ENCODE data around the gene PCNX1.
"Not testable (repeated sequence)": the region's sequence is repeated elsewhere in the genome, so short reads cannot be mapped to it uniquely, and the experiment has no call there.

Gene PCNX1

DNA sequence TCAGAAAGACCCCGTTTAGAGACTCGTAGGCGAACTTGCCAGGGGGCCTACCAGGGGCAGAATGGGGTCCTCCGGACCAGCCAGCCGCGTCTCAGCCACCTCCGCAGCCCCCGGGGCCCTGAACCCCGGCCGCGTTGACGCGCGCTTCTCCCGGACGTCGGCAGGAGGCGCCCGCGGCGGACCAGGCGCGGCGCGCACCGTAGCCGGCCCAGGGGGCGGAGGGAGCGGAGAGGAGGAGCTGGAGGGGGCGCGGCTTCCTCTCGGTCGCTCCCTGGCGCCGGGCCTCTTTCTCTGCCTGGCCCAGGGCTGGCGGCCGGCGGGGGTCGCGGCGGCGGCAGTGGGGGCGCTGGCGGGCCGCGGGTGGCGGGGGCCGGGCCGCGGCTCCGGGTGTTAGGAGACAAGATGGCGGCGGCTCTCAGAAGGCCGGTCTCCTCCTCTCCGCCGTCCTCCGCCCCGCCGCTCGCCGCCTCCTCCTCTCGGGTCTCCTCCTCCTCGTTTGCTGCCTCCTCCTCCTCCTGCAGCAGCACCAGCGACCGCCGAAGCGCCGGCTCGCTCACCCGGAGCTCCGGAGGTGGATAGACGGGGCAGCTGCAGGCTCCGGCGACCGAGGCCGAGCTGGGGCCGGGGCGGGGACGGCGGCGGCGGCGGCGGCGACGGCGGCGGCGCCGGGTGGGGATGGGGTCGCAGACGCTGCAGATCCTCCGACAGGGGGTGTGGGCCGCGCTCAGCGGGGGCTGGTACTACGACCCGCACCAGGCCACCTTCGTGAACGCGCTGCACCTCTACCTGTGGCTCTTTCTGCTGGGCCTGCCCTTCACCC is at the start of gene PCNX1:
Gene PCNX1 (plus strand): TSS at position 284 of the 820 bp plus-strand sequence. CDS start 392 bp downstream, at position 676.
- peak; percentile 84 for DNase-seq

DNA sequence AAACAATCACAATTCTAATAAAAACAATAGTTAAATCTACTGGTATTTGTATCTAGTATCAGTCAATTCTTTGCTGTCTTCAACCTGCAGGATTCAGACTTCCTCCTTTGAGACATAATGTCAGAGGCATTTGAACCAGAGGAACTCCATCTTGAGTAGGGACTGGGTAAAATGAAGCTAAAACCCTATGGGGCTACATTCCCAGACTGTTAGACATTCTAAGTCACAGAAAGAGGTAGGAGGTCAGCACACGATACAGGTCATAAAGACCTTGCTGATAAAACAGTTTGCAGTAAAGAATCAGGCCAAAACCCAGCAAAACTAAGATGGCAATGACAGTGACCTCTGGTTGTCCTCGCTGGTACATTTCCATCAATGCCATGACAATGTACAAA is 49.8 kb upstream of the PCNX1 start:
- DNase-seq = no peak

DNA sequence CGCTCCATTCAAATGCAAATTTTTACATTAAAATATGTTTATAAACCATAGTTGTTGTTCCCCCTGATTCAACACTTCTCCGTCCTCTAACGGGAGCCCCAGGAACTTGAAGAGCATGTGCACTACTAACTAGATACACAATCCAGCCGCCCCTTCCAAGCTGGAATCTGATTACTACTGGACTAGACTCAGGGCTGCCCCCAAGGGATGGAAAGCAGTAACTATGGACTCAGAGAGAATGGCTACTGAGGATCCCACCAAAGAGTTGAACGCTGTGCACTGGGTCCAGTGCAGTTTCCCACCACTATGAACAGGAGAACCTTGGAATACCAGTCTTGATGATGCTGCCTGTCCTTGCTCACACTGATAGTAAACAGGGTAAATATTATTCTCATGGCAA is 48.6 kb upstream of the PCNX1 start:
- no peak for DNase-seq

DNA sequence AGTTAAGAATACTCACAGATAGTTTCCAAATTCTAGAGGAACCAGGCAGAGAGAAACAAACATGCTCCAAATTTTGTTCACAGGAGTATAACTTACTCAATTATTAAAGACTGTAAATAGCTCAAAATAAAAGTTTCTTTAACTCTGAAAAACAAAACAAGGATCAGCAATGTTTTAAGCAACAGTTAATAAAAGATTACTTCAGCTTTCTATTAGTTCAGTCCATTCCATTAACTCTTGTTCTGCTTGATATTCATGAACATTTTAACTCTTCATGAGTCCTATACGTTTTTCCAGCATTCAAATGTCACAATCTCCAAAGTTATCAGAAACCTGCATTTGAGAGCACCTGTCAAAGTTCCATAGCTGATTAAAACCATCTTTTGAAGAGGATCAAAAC is 40.3 kb upstream of the PCNX1 start:
- not testable (repeated sequence) for DNase-seq

DNA sequence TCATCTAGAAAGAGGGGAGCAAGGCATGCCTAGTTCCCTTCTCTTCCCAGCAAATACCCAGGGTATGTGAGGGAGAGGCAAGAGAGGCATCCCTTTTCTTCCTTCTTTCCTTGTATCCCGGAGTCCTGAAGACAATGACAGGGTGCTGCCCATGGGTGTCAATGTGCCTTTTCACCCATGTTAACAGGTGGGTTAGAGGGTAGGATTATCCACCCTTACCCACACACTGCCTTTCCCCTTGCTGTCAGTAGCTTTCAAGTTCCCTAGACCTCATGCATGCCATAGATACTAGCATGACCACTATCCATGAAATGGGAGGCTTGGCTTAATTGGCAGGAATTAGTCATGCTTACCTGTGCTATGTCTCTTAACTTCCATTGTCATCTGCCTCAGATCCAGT is 36.3 kb upstream of the PCNX1 start:
- DNase-seq = no peak

DNA sequence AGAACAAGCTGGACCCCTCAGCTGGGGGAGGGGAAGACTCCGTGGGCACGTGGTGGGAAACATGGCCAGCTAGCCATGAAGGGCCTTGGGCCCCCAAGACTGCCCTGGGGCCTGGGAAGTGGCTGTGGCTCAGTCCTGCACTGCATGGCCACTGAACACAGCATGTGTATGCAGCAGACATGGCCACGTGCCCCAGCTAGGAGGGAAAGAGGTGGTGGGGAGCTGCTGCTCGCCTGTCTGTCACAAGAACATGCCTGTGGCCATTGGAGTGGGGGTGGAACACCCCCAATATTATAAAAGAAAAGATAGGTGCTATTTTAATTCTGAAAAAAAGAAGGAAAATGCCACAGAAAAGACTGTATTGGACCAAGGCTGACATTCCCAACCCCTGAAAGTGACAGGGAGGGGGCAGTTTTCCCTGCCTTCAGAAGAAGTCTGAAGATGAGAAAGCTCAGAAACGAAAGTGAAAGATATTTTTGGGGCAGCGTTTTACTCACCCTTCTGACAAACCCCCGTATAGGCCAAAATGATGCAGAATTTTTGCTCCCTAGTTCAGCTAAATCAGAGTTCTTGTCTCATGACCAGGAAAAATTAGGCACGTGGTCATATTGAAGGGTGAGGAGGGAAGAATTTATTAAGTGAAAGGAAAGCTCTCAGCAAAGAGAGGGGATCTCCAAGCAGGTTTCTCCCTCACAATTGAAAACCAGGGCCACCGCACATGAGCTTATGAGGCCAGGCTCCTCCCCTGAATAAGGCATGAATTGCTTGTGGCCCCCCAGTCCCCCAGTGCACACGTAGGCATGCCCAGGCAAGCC is 35.2 kb upstream of the PCNX1 start:
- DNase-seq = no peak

DNA sequence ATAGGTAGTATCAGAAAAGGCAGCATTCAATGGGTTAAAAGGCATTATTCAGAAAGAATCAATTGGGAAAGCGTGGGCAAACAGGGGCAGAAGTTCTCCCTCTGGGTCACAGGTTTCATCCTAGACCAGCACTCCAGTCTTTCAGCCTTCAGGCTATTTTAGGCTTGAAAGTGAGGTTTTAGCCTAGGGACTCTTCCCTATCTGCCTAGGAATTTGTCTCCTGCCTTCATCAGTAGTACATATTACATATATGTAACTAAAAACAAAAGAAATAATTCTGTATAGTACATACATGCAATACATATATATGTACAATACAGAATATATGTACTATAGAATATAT is 34.6 kb upstream of the PCNX1 start:
- DNase-seq = no peak

DNA sequence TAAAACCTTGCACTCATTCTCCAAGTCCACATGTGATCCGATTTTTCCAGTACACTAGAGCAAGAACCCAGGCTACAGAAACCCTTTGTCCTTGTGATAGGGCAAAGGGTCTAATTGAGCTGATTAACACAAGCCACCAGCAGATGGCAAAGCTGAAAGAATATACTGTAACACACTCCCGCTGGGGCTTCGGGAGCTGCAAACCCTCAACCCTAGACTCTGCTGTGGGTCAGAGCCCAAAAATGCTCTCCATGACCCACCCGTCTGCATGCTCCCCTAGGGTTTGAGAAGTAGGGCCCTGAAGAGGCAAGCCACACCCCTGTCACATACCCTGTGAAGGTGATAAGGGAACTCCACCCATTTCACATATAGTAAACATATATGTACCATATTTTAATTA is 33.6 kb upstream of the PCNX1 start:
- no peak for DNase-seq

DNA sequence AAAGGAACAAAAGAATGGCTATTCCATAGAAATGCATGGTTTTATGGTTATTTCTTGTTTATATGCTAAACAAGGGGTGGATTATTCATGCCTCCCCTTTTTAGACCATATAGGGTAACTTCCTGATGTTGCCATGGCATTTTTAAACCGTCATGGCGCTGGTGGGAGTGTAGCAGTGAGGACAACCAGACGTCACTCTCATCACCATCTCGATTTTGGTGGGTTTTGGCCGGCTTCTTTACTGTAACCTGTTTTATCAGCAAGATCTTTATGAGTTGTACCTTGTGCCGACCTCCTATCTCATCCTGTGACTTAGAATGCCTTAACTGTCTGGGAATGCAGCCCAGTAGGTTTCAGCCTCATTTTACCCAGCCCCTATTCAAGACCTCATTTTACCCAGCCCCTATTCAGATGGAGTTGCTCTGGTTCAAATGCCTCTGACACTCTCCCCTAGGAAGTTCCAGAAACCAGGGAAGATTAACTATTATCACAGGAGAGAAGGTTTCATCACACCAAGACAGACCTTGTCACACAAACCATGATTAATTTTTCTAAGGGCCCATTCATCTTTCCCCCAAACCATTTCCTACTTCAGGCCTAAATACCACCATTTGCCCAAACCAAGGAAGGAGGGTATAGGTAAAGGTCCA is 31.3 kb upstream of the PCNX1 start:
- DNase-seq = not testable (repeated sequence)

DNA sequence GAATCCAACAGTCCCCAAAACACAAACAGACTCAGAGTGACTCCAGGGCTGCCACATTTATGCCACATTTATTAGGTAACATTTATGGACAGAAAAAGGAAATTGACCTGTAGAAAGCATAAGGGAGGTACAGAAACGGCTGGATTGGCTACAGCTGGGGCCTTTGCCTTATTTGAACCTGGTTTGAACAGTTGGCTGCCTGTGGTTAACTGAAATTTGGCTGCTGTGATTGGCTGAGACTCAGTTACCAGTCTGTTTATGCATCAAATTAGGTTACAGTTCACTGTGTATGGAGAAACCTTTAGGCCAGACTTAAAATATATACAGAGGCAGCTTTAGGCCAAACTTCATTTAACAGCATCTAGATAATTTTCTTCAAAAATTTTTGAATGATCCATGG is 27.8 kb upstream of the PCNX1 start:
- no peak for DNase-seq

DNA sequence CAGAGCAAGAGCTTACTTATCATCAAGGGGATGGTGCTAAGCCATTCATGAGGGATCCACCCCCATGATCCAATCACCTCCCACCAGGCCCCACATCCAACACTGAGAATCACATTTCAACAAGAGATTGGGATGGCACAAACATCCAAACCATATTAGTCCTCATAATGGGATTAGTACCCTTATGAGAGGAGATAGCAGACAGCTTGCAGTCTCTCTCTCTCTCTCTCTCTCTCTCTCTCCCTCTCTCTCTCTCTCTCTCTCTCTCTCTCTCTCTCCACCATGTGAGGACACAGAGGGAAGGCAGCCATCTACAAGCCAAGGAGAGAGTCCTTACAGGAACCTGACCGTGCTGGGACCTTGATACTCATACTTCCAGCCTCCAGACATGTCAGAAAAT is 26.4 kb upstream of the PCNX1 start:
- not testable (repeated sequence) for DNase-seq

DNA sequence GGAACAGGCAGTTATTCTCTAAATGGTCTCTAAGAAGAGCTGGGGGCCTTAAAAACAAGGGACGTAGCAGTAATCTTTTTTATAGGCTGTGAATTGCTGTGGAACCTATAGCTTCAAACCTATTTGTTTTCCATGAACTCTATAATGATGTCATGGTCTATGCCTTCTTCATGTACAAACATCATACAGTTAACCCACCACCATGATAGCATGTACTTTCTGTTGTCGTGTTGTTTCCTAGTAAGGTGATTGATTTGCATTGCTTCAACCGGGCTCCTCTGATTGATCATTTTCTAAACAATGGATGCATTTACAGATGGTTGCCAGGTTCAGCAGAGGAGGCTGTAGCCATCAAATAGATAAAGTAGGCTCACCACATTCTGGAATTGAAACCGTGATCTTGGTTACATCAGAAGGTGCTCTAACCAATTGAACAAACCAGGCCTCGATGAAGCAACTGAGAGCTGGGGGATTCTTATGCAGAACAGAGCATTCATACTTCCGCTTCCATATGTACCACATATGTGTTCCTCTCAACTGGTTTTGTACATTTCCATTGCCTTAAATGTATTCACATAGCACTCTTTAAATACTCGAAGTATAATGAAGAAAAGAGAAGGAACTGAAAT is 25.6 kb upstream of the PCNX1 start:
- DNase-seq = no peak

DNA sequence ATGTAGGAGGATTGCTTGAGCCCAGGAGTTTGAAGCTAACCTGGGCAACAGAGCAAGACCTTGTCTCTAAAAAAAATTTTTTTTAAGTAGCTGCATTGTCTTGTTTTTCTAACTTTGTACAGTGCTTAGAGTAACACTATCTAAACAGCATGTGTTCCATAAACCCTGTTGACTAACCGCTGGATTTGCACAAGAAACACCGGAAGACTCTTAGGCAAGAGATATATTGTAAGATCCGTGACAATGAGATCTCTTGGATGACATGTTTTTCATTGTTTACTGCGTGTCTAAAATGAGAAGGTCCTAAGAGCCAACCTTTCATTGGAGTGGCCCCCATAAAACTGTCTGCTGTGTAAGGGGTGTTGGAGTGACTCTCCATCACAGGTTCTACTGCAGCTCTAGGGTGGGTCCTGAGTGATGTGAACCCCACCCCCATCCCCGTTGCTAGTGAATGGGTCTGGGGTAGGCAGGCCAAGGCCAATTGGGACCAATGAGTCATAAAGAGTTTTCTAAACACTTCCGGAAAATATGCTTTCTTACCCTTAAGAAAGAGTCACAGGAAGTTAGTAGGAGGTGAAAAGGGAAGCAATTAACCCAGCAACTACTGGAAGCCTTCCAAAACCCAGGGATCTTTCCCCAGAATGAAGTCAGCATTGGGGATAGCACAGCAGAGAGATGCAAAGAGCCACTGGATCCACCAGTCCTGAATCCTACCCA is 24.3 kb upstream of the PCNX1 start:
- no peak for DNase-seq

DNA sequence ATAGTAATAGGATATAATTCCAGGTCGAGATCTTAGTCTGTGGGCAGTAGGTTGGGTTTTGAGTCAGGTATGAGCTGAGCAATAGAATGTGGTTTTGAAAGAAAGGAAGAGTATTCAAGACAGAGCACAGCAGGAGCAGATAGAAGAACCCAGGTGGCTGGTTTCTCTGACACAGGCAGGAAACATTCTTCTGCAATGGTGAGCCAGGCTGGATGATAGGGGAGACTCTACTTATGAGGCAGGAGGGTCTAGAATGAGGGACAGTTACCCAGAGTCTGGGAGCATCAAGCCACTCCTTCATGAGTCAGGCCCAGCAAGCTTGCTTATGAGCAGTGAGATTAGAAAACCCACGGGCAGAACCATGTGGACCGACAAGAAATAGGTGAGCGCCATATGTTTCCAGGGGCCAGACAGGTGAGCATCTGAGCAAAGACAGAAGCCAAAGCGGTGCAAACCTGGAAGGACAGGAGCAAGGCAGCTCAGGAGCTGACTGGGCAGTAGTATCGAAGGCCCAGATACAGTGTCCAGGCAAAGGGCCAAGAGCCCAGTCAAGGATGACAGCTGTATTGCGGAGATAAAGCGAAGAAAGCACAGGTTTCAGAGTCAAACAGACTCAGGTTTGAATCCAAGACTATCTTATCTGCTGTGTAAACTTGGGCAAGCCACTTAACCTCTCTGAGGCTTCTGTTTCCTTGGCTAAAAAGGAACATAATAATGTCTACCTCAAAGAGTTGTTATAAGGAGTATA is 22.5 kb upstream of the PCNX1 start:
- DNase-seq = no peak

DNA sequence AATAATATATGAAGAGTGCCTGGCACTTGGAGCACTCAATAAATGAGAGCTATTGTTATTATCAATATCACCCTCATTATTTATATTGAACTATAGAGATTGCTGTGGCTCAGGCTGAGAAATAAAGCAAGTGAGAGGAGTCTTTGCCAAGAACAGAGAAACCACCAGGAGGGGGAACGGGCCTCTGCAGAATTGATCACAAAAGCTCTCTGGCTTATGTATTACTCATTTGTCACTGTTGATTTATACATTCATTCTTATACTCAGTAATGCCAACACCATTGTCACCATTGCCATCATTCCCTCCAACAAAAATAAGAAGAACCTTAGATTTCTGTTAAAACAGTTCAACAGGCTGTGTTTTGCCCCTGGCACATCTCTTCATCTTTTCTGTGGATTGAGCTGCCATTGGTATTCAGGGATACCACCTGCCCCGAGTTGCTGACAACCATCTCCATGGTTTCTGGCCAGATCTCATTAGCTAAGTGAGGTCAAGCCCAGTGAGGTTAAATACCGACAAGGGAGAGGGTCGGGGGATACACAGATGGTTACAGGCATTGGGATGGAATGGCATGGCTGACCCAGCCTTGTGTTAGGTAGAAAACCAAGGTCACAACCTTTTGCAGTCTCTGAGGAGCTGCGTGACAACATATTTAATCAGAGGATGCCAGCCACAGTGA is 21.8 kb upstream of the PCNX1 start:
- no peak for DNase-seq

DNA sequence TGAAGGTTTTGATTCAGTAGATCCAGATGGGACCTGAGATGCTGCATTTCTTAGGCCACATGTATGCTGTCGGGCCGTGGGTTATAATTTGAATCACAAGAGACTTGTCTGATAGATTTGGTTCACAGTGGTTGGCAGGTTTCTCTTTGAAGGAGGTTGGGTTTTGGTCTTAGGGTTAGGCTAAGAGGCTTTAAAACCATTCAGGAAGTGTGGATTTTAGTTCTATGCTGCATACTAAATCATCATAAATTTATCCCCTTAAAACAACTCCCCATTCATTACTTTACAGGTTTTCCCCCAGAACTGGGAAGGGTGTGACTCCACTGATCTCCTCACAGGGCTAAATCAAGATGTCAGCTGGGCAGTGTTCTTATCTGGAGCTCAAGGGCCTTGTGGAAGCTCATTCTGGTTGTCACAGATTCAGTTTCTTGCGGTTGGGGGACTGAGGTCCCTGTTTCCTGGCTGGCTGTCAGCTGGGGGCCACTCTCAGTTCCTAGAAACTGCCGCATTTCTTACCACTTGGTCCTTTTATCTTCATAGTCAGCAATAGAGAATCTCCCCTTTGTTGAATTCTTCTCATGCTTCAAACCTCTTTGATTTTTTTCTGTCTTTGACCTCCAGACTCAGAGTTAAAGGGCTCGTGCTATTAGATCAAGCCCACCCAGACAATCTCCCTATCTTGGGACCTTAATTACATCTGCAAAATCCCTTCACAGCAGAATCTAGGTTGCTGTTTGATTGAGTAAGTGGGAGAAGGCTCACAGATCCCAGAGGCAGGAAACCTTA is 20.6 kb upstream of the PCNX1 start:
- no peak for DNase-seq

DNA sequence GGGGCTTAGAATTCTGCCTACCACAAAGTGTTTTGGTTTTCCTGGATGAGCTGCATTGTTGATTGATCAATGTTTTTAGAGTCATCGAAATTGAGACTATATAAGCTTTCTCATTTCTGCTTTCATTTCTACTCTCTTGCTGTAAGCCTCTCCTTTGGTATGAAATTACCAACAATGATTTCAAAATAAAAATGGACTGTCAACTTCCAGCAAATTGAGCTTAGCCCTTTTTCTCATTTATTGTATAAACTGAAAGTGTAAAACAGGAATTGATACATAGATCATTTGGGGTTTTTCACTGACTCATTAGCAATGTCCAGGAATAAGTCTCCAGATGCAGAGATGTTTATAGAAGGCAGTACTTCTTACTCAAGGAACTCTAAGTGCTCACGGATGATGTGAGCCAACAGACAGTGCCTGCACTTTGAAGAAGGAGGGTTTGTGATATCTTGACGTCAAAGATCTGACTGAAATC is 20.0 kb upstream of the PCNX1 start:
- no peak for DNase-seq

DNA sequence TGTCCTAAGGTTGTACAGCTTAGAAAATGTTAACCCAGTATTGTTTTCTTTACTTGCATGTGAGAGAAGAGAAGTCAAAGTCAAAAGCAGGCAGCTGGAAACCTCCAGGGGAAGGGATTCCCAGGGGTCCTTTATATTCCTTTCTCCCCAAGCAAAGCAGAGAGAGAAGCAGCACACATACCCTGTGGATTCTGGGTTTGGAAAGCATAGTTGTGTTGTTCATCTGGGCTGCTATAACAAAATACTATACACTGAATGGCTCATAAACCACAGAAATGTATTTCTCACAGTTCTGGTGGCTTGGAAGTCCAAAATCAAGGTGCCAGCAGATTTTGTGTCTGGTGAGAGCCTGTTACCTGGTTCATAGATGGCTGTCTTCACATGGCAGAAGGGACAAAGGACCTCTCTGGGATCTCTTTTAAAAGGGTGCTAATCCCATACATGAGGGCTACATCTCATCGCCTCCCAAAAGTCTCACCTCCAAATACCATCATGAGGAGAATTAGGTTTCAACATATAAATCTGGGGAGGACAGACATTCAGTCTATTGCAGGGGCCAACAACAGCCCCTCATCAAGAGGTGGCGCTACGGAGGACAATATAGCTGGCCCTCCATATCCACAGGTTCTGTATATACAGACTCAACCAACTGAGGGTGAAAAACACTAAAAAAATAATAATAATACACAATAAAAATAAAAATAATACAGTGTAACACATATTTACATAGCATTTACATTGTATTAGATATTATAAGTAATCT is 19.3 kb upstream of the PCNX1 start:
- DNase-seq = no peak

DNA sequence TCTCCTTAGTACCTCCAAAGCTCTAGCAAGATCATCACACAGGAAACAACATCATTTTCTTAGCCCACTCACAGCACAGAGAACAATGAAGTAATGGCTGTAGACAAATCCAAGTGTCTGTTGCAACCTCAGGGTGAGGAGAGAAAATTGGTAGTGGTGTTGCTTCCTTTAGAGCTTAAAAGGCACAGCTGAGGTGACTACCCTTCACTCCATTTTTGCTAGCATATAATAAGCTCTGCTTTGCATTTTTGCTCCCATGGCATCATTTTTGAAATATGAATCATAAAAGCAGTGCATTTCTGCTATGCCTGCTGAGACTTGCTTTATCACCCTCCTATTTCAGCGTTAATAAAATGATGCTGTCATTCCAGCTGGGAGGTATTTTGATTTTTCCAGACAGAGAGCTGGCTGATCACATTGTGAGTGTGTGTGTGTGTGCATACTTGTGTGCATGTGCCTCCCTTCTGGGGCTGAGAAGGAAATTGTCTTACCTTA is 18.5 kb upstream of the PCNX1 start:
- DNase-seq = no peak
